HEK293 (cell line): Measurements from ENCODE around the gene ASIC4.

ENCODE experiments used
- CTCF ChIP-seq: fragments of 450-650 bp; formaldehyde crosslinking; IDR thresholded peaks from 2 replicates; pipeline ENCODE4 v1.5.1; 2016; ENCODE audit warnings: missing biosample characterization, missing genetic modification characterization
- REST ChIP-seq: fragments of 450-650 bp; formaldehyde crosslinking; IDR thresholded peaks from 2 replicates; pipeline ENCODE4 v1.5.1; 2016; ENCODE audit warnings: missing biosample characterization, missing genetic modification characterization
- ZBTB7A ChIP-seq: fragments of 450-650 bp; formaldehyde crosslinking; IDR thresholded peaks from 2 replicates; pipeline ENCODE4 v1.5.1; 2016; ENCODE audit warnings: low read depth, missing biosample characterization, missing genetic modification characterization
- ZNF121 ChIP-seq: fragments of 450-650 bp; formaldehyde crosslinking; IDR thresholded peaks from 2 replicates; pipeline ENCODE4 v1.5.1; 2016; ENCODE audit warnings: missing biosample characterization, missing genetic modification characterization
- ZNF391 ChIP-seq: fragments of 450-650 bp; formaldehyde crosslinking; IDR thresholded peaks from 2 replicates; pipeline ENCODE4 v1.5.1; 2016; ENCODE audit warnings: low read depth, missing biosample characterization, missing genetic modification characterization, borderline replicate concordance
- ZNF433 ChIP-seq: fragments of 450-650 bp; formaldehyde crosslinking; IDR thresholded peaks from 2 replicates; pipeline ENCODE4 v1.5.1; 2016; ENCODE audit warnings: missing biosample characterization, missing genetic modification characterization, low read depth
- ZNF704 ChIP-seq: fragments of 450-650 bp; formaldehyde crosslinking; IDR thresholded peaks from 2 replicates; pipeline ENCODE4 v1.5.1; 2016; ENCODE audit warnings: missing biosample characterization, missing genetic modification characterization

GRCh38 chr2:219563271-219563928, 49.1 kb downstream of the ASIC4 start:
- TF ChIP-seq REST (tag by site-specific recombination) = no peak
- TF ChIP-seq CTCF (tag by site-specific recombination) = no peak
- TF ChIP-seq ZNF704 (tag by site-specific recombination) = no peak
- TF ChIP-seq ZNF433 = no peak
- no peak for TF ChIP-seq ZNF121 (tag by site-specific recombination)
- TF ChIP-seq ZNF391 (tag by site-specific recombination) = no peak
- no peak for TF ChIP-seq ZBTB7A (tag by site-specific recombination)
